ENCODE data around the gene RWDD3. TPM values are rescaled to one million over a fixed set of nuclear protein-coding genes. Genes with fewer than 3 reads are reported as not detected.

Gene RWDD3
- total and polyA plus RNA-seq, 10 of the 15 experiments (the other 5 are each of a cell fraction or from before 2014, with no cell fraction given): 9.8 to 42.9 (median 21.4) TPM

DNA sequence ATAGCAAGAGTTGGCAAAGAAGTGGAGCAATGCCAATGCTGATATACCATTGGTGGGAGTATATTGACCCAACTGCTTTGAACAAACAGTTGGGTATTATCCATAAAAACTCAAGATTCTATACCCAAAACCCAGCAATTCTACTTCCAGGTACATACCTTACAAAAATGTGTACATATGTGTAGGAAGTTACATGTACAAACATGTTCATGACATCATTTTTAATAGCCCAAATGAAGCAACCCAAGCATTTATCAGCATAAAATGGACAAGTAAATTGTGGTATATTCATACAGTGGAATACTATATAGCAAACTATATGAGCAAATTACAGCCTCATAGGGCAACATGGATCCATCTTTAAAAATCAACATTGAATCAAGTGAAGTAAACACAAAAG, 20.9 kb downstream of the RWDD3 start:
- SMC1A ChIA-PET (ENCODE audit: uncharacterized antibody, unreplicated experiment): no interaction called here

GRCh38 chr1:95255826-95256225, 21.8 kb downstream of the RWDD3 start:
- ATAC-seq (no peak), DNase-seq (ENCODE audit: low read depth, low spot score) (no peak), FAIRE-seq (no peak)
- no peaks in the 10 kb centered on the region for H3K9me3 ChIP-seq (replicated peaks; ENCODE audit: control insufficient read depth, insufficient read depth, low read length)
- H3K79me2 ChIP-seq (ENCODE audit: control insufficient read depth, insufficient read depth, low read length): no peaks in the 10 kb centered on the region
- no peaks in the 10 kb centered on the region for H4K20me1 ChIP-seq (ENCODE audit: control insufficient read depth, insufficient read depth)
- H3K4me2 ChIP-seq (ENCODE audit: control insufficient read depth, insufficient read depth): no peak overlapping the region
- no peak overlapping the region for H3K9ac ChIP-seq (ENCODE audit: control insufficient read depth, insufficient read depth, low read length)
- RAD21 ChIA-PET (ENCODE audit: unreplicated experiment): no interaction called here
- in situ Hi-C loops (cut with MboI): no loop called here
- no peak overlapping the region for H3K27ac ChIP-seq (ENCODE audit: control insufficient read depth, insufficient read depth)
- BruUV-seq (replicated peaks): no TSS peak
- no peak overlapping the region for H2AFZ ChIP-seq (ENCODE audit: control insufficient read depth, low read depth, low read length)
- POLR2A ChIA-PET: no interaction called here
- 0% methylated on average over 1 of the region's 1 CpG for WGBS (ENCODE audit: insufficient coverage, insufficient replicate concordance, low lambda C conversion rate, missing lambda C conversion rate)
- no peaks in the 10 kb centered on the region for H3K4me1 ChIP-seq (ENCODE audit: control insufficient read depth, insufficient read depth, low read length)
- SMC1A ChIA-PET (ENCODE audit: uncharacterized antibody, unreplicated experiment): no interaction called here
- H3K36me3 ChIP-seq (ENCODE audit: control insufficient read depth in 2 of 2, insufficient read depth in 2 of 2, low read length in 1 of 2): peaks cover 0 to 3% of the 10 kb centered on the region in 2 experiments; a peak in 2 of 4 replicates
- TF ChIP-seq BCL11A (IDR thresholded peaks at IDR 0.05; ENCODE audit: low read depth, low read length): no peak
- no peak for TF ChIP-seq CBX3 (IDR thresholded peaks at IDR 0.05; ENCODE audit: borderline replicate concordance, low read depth)
- no peak for TF ChIP-seq ZNF622 (IDR thresholded peaks at IDR 0.05)
- TF ChIP-seq KAT2A (conservative IDR thresholded peaks at IDR 0.05; ENCODE audit: control insufficient read depth, low read depth, low read length): no peak
- no peak for TF ChIP-seq SMARCA5 (IDR thresholded peaks at IDR 0.05)
- TF ChIP-seq JUND (IDR thresholded peaks at IDR 0.05; ENCODE audit: low read depth, low read length): no peak
- TF ChIP-seq HCFC1 (IDR thresholded peaks at IDR 0.05; ENCODE audit: low read length): no peak
- no peak for TF ChIP-seq RBBP5 (conservative IDR thresholded peaks at IDR 0.05)
- TF ChIP-seq SRF (IDR thresholded peaks at IDR 0.05; ENCODE audit: low read depth in 2 of 2, low read length in 2 of 2): no peak
- TF ChIP-seq CHD4 (IDR thresholded peaks at IDR 0.05): no peak
- no peak for TF ChIP-seq SPI1 (IDR thresholded peaks at IDR 0.05; ENCODE audit: borderline replicate concordance, insufficient read depth, low read depth, low read length)
- CTCF ChIA-PET: no interaction called here
- intact Hi-C loops (cut with micrococcal nuclease; ENCODE audit: unreplicated experiment): no loop called here
- H3K27me3 ChIP-seq (replicated peaks in 1 of 2; ENCODE audit: control insufficient read depth in 2 of 2, insufficient read depth in 2 of 2, low read length in 1 of 2): no peaks in the 10 kb centered on the region
- no peak overlapping the region for H3K4me3 ChIP-seq

More for the DNA sequence above, 20.9 kb downstream of the RWDD3 start:
- DNase-seq (ENCODE audit: low read depth, low spot score) (no peak), FAIRE-seq (no peak), ATAC-seq (no peak)
- no peak overlapping the region for H2AFZ ChIP-seq (ENCODE audit: control insufficient read depth, low read depth, low read length)
- BruUV-seq (replicated peaks): no TSS peak
- intact Hi-C loops (cut with micrococcal nuclease; ENCODE audit: unreplicated experiment): no loop called here
- H3K4me2 ChIP-seq (ENCODE audit: control insufficient read depth, insufficient read depth): no peak overlapping the region
- RAD21 ChIA-PET (ENCODE audit: unreplicated experiment): no interaction called here
- H3K27ac ChIP-seq (ENCODE audit: control insufficient read depth, insufficient read depth): no peak overlapping the region
- POLR2A ChIA-PET: no interaction called here
- no peaks in the 10 kb centered on the region for H3K79me2 ChIP-seq (ENCODE audit: control insufficient read depth, insufficient read depth, low read length)
- H4K20me1 ChIP-seq (ENCODE audit: control insufficient read depth, insufficient read depth): no peaks in the 10 kb centered on the region
- no peak overlapping the region for H3K4me3 ChIP-seq
- no peak overlapping the region for H3K9ac ChIP-seq (ENCODE audit: control insufficient read depth, insufficient read depth, low read length)
- H3K4me1 ChIP-seq (ENCODE audit: control insufficient read depth, insufficient read depth, low read length): no peaks in the 10 kb centered on the region
- peaks cover 0 to 3% of the 10 kb centered on the region in 2 experiments; a peak in 2 of 4 replicates for H3K36me3 ChIP-seq (ENCODE audit: control insufficient read depth in 2 of 2, insufficient read depth in 2 of 2, low read length in 1 of 2)
- CTCF ChIA-PET: no interaction called here
- no peaks in the 10 kb centered on the region for H3K27me3 ChIP-seq (replicated peaks in 1 of 2; ENCODE audit: control insufficient read depth in 2 of 2, insufficient read depth in 2 of 2, low read length in 1 of 2)
- TF ChIP-seq FOS (IDR thresholded peaks at IDR 0.05; ENCODE audit: borderline replicate concordance, extremely low read depth, insufficient read length): no peak
- TF ChIP-seq LARP7 (IDR thresholded peaks at IDR 0.05): no peak
- no peak for TF ChIP-seq ELK1 (IDR thresholded peaks at IDR 0.05; ENCODE audit: low read depth, low read length)
- H3K9me3 ChIP-seq (replicated peaks; ENCODE audit: control insufficient read depth, insufficient read depth, low read length): no peaks in the 10 kb centered on the region
- in situ Hi-C loops (cut with MboI): no loop called here
